Nucleus accumbens (tissue), 56 donors: ENCODE data around the gene GDNF.
A peak's percentile ranks its signal among the peaks of the same experiment; 100 is the strongest.
"Not testable (repeated sequence)": the region's sequence is repeated elsewhere in the genome, so short reads cannot be mapped to it uniquely, and the experiment has no call there.

Experiments
- DNase-seq, 56 donors: peaks; one replicate each; lab custom pipeline; 2025; lab: John Stamatoyannopoulos, UW

GDNF gene, protein sequence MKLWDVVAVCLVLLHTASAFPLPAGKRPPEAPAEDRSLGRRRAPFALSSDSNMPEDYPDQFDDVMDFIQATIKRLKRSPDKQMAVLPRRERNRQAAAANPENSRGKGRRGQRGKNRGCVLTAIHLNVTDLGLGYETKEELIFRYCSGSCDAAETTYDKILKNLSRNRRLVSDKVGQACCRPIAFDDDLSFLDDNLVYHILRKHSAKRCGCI

GRCh38 chr5:37839407-37840052 lies at the start of gene GDNF:
TSS of gene GDNF (minus strand) at chr5:37840041. CDS start at chr5:37834796, 5,245 bp downstream.
- peak in 37 of 56 donors; percentile 13 to 75 (median 52) for DNase-seq

DNA sequence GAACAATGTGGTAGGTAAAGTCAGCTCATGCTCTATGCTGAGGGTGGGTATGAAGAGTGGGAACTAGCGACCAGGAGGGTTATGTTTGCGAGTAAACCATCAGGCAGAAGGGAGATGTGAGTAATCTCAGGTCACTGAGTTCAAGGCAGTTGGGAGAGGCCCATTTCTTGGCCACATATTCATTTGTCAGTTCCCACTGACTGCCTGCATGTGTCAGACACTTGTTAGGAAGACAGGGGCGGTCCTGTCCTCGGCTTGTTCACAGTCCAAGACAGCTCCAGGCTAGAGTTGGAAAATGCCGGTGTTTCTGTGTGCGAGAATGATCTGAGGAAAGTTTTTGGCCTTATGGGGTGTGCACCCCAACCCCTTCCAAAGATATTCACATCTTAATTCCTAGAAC lies 48.6 kb upstream of the GDNF start:
- no peak for DNase-seq

DNA sequence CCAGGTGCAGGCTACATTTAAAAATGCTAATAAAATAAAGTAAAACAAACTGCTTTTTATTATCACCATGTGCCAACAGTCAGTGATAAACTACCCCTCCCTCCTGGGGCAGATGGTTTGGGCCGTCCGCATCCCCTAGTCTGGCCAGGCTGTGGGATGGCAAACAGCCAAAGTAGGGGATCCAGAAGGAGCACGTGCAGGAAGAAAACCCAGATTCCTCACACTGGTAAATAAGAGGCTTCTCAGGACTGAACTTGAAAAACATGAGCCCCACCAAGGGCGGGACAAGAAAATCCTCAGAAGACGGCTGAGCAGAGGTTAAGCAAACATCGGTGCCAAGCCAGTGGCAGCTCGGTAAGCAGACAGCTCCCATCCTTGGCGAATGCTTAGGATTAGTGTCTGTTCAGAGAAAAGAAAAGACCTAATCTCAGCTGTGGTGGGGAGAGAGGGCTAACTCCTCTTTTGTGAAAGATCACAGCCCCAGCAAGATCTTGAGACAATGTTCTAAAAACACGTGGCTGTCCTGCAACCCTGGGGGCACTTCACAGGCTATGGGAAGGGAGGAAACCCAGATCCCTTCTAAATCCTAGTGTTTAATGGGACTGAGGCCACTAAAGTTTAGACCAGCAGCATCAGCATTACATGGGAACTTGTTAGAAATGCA lies 46.5 kb upstream of the GDNF start:
- no peak for DNase-seq

DNA sequence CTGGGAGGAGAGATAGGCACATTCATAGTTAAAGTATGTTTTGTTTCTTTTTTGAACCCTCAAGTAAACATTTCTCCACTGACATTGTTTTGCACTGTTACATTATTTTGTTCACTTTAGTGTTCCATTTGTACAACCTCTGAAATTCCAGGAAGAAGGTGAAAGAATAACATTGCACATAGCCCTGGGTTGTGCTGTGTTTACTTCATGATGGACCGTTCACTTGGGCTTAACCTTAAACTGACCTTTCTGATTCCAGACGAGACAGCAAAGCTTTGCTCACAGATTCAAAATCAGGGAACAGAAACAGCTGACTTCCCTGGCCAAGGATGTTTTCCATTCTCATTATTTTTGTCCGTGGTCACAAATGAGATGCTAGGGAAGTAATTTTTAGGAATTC lies 42.8 kb upstream of the GDNF start:
- DNase-seq, result no peak

GRCh38 chr5:37881359-37881758 lies 41.5 kb upstream of the GDNF start:
- DNase-seq, result no peak

DNA sequence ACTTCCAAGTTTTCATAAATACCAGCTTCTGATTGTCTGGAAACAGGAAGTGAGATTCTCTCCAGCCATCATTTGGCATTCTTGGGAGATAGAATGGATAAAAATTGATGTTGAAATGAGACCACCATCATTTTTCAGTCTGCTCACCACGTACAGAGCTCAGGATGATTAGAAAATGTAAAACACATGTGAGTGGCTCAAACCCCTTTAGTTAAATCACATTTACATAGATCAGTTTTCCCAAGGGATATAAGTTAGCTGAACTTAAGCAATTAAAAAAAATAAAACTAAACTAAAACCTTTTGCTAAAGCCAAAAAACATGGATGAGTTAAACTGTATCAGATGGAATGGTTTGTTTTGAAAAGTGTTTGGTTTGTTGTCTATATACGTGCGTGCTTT lies 37.1 kb upstream of the GDNF start:
- DNase-seq, result no peak

GRCh38 chr5:37876245-37876644 lies 36.4 kb upstream of the GDNF start:
- no peak for DNase-seq

DNA sequence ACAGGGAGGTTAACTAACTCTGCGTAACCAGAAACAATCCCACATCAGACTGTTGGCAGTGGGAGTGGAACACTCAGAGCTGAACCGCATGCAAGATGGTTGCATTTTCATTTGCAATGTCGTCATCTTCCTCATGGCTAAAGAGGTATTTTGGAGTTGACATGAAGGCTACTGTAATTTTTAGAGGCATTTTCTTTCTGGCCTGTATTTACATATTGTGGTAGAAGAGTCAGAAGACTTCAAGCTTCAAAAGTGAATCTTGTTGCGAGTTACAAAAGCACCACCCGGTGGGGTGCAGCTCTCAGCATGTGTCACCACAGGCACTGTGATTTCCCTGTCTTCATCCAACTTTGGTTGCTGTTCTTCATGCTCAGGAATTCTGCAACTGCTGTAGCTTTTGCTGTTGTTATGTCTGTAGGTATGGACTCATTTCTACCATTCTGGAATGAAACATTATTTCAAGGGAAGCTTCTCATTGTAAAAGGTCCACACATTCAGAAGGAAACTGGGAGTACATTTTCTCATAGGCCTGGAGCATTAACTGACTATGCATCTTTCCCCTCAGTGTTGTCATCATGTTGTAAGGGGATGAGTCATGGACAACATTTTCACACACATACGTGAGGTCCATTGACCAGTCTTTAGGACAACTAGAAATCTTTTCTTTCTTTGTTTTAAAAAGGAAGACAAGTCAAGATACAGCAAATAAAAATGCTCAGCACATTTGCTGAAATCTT lies 35.4 kb upstream of the GDNF start:
- DNase-seq, result no peak

DNA sequence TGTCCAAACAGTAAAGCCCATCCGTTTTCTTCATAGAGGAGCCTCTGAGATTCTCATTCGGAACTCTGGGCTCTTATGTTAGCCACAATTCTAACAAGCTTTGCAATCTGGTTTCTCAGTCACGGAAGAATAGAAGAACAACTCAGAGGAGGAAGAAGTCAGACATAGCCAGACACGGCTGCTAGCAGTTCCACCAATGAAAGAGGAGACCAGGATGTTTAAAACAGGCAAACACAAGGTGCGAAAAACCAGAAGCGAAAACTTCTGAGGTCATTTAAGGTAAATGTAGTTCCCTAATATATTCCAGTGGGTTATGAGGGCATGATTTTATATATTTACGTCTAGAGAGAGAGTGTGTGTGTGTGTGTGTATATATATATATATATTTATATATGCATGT lies 34.1 kb upstream of the GDNF start:
- no peak for DNase-seq

DNA sequence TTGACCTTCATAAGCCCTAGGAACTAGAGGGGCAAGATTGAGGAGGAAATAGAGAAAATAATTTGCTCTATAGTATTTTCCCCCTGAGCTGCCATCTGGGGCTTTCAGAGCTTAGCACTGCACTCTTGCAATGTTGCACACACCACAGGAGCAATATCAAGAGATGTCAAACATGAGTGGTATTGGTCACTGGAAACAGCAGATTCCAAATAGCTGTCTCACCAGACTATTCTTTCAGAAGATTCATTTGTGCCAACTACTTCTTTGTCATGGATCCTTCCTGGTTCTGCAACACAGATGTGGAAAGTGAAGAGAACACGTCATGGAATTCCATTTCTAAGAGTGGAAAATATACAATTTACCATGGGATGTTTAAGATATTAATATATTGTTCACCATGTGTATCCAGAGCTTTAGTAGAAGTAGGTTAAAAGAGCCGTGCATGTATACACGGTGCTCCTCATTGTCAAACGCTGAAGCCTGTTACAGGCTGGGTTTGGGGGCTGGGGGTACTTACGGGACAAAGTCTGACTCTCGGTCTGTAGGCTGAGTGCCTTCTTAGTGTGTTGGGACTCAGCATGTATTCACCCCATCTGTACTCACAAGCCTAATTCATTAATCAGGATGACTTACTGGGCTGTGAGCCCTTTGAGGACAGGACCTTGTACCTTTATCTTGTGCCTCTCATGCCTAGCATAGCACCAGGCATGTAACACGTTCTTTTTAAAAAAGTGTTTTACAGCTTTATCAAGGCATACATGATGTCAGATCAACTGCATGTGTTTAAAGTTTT lies 31.4 kb upstream of the GDNF start:
- no peak for DNase-seq

DNA sequence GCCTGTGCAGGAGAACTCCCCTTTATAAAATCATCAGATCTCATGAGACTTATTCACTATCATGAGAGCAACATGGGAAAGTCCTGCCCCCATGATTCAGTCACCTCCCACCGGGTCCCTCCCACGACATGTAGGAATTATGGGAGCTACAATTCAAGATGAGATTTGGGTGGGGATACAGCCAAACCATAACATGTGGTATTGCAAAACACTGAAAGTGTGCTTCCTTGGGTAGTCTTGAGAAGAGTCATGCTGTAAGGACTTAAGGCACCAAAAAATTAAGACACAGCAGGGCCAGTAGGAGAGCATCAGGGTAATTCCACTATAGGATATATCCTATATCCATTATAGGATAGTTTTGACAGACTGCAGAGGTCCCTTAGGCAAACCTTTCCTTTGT lies 29.4 kb upstream of the GDNF start:
- DNase-seq, result no peak

DNA sequence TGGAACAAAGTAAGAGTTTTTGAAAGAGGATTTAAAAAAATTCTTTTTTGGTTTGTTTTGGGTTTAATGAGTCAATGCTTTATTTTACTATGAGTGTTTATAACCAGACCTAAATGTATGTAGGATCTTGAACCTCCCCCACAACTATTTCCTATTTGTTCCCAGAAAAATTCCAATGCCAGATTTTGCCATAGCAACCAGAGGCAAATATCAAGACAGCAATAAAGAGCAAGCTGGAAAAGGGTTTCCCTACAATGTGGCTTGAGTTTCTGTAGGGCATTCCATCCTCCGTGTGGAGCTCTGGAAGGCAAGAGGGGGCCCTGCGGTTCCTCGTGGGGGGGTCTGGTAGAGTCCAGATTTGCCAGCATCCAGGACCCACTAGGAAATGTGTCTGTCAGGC lies 27.8 kb upstream of the GDNF start:
- no peak for DNase-seq

DNA sequence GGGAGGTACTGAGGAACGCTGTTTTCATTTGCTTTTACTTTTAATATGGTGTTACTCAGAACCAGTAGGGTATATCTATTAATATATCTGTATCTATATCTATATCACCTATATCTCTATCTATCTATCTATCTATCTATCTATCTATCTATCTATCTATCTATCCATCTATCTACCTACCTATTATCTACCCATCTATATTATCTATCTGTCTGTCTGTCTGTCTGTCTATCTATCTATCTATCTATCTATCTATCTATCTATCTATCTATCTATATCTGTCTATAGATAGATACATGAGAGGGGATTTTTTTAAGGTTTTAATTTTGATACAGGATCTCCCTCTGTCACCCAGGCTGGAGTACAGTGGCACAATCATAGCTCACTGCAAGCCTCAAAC lies 23.1 kb upstream of the GDNF start:
- DNase-seq, result not testable (repeated sequence)

DNA sequence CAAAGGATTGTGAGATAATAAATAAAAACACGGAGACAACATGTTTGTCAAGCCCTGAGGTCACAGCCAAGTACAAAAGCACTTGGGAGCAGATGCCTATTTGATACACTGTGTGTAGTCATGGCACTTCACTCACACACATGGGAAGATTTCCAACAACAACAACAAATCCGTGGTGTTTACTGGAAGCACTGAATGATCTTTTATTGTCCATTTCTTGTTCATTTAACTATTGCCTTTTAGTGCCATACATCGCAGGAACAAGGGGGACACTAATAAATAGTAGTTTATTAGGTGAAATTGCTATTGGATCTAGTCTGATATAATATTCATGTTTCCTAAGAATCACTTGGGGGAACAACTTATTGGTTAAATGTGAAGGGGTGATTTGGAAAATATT lies 20.4 kb upstream of the GDNF start:
- DNase-seq, result no peak

GRCh38 chr5:37859805-37860204 lies 20.0 kb upstream of the GDNF start:
- no peak for DNase-seq

GRCh38 chr5:37858250-37858649 lies 18.4 kb upstream of the GDNF start:
- DNase-seq, result no peak

DNA sequence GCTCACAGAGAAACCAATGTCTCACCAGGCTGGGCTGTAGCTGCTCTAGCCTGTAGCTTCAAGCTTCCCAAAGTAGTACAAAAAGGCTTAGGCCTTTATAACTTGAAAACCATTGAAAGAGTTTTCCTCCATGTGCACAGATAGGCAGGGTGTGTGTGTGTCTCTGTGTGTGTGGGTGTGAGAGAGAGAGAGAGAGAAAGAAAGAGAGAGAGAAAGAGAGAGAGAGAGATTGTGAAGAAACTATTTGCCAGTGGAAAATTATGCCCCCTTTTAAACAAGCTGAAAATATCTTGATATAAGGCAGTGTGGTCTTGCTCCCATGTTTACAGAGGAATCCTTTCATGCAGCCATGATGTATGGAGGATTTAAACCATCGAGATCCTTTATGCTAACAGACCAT lies 17.9 kb upstream of the GDNF start:
- no peak for DNase-seq

DNA sequence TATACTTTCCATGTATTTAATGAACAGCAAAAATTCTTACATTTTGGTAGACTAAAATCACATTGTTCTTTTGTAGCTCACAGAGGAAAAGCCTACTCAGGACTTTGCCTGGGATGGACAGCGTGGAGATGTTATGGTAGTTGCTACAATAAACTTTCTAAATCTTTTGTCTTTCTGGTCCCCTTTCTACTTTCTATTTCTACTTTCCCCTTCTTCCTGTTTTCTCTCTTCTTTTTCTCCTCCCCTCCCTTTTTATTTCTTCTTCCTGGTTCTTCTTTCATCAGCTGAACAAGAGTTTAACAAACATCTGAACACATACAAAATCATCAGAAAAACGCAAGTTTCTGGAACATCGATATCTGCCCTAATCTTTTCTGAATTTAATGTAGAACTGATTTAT lies 15.6 kb upstream of the GDNF start:
- DNase-seq, result no peak

DNA sequence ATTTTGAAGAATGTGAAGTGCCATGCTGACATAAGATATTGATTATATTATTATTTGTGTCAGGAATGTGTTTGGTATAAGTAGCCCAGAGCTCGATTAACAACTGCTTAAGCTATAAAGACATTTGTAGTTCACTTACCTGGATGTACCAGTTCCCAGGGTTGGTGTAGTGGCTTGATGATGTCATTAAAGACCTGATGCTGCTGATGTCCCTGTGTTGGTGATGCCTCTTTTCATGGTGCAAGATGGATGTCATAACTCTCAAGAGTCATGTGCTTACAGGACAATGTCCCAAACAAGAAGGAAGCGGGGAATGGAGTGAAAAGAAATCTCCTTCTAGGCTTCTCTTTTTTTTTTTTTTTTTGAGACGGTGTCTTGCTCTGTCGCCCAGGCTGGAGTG lies 11.5 kb upstream of the GDNF start:
- no peak for DNase-seq

GRCh38 chr5:37850226-37850865 lies 10.5 kb upstream of the GDNF start:
- DNase-seq, result no peak
